KOPT-K1 (cell line): ENCODE data around the gene RAD51B.
"Not testable (repeated sequence)": the region's sequence is repeated elsewhere in the genome, so short reads cannot be mapped to it uniquely, and the experiment has no call there.

Source experiments
- H3K27ac ChIP-seq: fragments of 200-600 bp; sonication (generic); 2 replicates; pipeline ENCODE4 v1.5.1; 2016; ENCODE audit warnings: antibody characterized with exemption, mild to moderate bottlenecking, low read depth, low read length; ENCODE audit not compliant: poor library complexity, severe bottlenecking
- H3K36me3 ChIP-seq: fragments of 200-600 bp; sonication (generic); 2 replicates; pipeline ENCODE4 v1.5.1; 2017; ENCODE audit warnings: antibody characterized with exemption, mild to moderate bottlenecking, low read length, moderate library complexity; ENCODE audit not compliant: insufficient read depth
- H3K9me3 ChIP-seq: fragments of 200-600 bp; sonication (generic); 2 replicates; pipeline ENCODE4 v1.5.1; 2017; ENCODE audit warnings: antibody characterized with exemption, low read length, mild to moderate bottlenecking; ENCODE audit not compliant: insufficient read depth, poor library complexity, severe bottlenecking

RAD51B gene

DNA sequence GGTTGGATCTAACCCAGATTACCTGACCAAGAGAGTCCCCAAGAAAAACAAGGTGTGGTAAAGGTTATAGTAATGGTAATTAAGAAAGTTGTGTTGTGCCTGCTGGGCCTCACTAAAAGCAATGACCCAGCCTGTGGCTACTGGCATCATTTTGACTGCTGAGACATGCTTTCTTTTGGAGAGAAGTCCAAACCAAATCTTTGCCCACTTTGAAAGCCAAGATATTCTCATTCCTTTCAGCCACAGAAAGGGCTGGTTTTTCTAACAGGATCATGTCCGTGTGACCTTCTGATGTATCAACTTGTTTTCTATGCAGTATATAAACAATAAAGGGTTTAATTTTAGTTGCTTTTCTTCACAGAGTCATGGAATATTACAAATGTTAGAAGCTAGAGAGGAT lies 388.6 kb downstream of the RAD51B start:
- Histone ChIP-seq H3K36me3 (no peaks in the 10 kb centered on the region), H3K27ac (no peak overlapping the region), H3K9me3 (no peaks in the 10 kb centered on the region)

DNA sequence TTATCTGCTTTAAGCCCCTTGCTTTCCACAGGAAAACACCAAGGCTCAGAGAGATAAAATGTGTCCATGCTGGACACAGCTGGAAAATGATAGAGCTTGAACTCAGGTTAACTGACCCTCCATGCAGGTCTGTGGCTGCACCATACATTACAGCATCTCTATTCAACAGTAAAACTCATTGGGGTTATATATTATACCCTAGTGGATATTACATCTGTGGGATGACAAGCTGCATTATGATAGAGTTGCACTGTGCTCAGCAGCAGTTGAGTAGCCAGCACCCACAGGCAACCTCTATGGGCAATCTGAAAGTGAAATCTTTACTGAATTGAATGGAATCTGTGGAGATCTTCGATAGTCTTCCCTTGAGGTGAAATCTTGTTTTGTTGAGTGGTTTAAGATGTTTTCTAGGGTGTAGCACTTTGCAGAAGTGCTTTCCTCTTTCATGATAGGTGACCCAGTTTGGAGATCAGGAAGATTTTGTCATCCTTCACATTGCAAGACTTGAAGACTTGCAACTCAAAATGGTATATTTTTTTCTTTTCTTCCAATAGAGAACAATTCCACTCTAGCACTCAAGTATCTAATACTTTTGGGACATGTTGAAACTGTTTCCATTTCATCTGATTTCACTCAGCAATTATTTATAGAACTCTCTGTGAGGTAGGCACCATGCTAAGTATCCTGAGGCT lies 389.2 kb downstream of the RAD51B start:
- Histone ChIP-seq H3K36me3 (no peaks in the 10 kb centered on the region), H3K9me3 (no peaks in the 10 kb centered on the region), H3K27ac (no peak overlapping the region)

DNA sequence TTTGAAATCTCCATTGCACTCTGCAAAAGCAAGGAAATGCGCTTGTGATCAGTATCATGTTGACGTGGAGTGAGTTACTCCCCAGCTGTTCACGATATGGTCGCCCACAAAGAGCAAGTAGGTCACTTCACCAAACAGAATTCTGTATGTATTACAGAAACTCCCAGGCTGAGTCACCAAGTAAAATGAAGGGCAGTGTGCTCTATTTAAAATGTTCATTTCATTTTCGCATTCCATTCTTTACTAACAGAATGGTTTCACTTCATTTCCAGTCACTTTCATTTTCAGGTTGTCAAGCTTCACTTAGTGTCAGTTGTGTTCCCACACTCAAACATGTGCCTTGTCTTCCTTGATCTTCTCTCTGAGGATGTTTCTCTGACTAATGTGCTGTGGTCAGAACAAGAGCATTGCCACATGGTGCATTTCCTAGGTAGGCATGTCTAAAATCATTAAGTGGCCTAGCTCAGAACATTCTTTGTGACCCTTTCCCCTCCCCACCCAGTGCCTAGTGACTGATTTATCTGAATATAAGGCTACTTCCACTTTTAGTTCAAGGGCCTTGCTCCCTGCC lies 391.2 kb downstream of the RAD51B start:
- H3K27ac ChIP-seq: peak overlapping the region; percentile 80
- no peaks in the 10 kb centered on the region for H3K36me3 ChIP-seq
- no peaks in the 10 kb centered on the region for H3K9me3 ChIP-seq

DNA sequence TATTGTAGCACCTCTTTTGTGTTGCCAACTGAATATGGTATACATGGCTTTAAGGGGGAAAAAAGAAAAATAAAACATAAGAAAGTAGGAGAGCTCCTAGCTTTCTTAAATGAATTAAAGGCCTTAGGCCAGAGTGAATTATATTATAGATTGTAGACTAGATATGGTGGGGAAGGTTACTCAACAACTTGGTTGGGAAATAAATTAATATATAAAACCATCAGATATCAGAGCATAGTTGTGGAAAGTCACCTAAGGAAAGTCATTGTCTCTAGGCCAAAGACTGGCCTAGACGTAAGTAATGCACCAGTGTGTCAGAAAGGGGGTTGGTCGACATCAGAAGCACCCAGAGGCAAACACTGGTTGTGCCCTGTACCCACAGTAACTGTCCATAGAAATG lies 391.8 kb downstream of the RAD51B start:
- peak overlapping the region; percentile 80 for H3K27ac ChIP-seq
- H3K9me3 ChIP-seq: no peaks in the 10 kb centered on the region
- H3K36me3 ChIP-seq: no peaks in the 10 kb centered on the region

DNA sequence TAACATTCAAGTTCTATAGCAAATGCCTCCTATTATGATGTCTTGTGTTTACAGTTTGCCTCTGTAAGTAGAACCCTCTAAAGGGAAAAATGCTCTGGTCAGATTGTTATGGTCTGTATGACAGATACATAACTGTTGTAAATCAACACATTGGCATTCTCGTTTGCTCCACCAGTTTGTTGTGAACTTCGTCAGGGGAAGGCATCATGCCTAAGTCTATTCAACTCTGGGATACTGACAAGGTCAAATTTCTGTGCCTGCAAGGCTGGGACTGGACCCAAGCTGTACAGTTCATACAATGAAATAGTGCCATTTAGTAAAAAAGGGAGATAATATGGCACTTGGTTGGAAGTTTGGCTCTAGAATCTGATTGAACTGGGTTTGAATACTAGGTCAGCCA lies 392.3 kb downstream of the RAD51B start:
- Histone ChIP-seq H3K9me3 (no peaks in the 10 kb centered on the region), H3K36me3 (no peaks in the 10 kb centered on the region), H3K27ac (peak overlapping the region; percentile 80)

DNA sequence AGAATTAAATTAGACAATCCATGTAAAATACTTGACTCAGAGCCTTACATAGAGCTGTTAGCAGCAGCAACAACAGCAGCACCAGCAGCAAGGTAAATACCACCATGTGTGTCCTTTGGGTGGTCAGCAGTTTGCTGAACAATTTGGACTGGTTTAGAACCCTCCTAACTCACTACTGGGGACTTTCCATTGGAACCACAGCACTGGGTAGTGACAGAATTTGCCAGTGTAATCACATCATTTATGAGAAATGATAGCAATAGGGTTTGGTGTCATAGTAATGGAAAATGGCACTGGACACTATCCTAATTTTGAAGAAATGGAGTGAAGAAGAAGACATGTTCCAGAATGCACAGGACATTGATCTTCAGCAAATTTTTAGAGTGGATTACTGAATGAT lies 392.8 kb downstream of the RAD51B start:
- H3K9me3 ChIP-seq: no peaks in the 10 kb centered on the region
- no peaks in the 10 kb centered on the region for H3K36me3 ChIP-seq
- H3K27ac ChIP-seq: no peak overlapping the region

DNA sequence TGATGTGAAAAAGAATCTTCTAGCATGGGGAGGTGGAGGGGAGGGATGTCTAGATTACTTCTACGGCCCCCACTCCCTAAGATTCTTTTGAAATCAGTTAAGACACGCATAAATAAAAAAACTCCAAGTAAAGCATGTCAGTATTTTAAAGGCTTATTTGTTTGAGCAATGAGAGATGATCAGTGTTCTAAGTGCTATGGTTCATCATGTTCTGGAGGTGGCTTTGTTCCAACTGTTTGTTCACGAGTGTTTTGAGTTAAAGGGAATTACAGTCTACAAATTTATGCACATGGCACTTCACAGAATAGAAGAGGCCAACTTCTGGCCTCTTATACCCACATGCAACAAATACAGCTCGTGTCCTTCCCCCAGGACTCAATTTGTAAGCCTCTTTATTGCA lies 394.9 kb downstream of the RAD51B start:
- Histone ChIP-seq H3K27ac (no peak overlapping the region), H3K9me3 (no peaks in the 10 kb centered on the region), H3K36me3 (no peaks in the 10 kb centered on the region)

DNA sequence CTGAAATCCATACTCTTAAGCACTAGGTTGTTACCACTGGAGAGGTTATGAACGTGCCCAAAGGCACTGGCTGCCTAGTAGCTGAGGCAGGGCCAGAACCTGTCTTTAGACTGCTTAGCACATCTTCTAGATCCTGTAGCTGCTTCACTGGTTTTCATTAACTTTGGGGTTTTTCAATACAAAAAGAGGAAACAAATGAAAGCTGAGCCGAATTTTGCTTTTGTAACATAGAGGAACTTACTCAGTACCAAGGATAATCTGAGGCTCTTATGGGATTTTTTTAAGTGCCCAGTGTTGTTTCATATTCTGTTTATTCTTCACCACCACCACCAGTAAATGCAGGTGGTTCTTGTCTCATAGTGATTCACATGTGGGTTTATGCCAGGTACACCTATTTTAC lies 396.1 kb downstream of the RAD51B start:
- Histone ChIP-seq H3K9me3 (no peaks in the 10 kb centered on the region), H3K36me3 (no peaks in the 10 kb centered on the region), H3K27ac (no peak overlapping the region)

DNA sequence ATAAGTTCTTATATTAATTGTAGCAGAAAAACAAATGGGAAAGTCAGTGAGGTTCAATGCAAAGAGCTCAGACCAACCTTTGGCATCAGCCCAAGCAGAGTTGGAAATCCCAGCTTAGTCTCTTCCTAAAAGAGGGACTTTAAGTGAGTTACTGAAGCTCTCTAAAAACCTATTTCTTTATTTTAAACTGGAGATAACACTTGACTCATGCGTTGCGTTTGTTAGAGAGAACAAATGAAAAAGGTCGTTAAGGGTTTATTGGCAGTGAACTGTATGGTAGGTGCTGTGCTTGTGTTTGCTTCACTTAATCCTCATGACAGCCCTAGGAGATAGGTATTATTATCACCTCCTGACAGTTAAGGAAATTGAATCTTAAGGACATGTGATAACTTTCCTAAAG lies 396.5 kb downstream of the RAD51B start:
- Histone ChIP-seq H3K36me3 (no peaks in the 10 kb centered on the region), H3K27ac (no peak overlapping the region), H3K9me3 (no peaks in the 10 kb centered on the region)

DNA sequence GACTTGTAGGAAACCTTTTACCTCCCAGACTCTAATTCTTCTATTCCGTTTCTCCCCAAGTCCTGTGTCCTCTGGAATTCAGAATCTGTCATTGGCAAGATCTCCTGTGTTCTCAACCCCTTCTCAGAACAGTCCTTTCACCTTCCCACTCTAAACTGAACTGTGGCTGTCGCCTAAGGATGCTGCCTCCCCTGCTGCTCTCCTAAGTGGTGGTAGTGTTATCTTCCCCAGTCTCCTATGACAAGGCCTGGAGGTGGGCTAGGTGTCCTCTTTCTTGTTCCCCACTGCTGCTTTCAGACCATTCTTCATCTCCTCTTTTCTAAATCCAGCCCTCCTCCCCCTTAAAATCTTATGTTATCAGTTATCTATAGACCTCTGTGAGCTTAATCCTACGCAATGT lies 397.4 kb downstream of the RAD51B start:
- H3K27ac ChIP-seq: no peak overlapping the region
- no peaks in the 10 kb centered on the region for H3K36me3 ChIP-seq

DNA sequence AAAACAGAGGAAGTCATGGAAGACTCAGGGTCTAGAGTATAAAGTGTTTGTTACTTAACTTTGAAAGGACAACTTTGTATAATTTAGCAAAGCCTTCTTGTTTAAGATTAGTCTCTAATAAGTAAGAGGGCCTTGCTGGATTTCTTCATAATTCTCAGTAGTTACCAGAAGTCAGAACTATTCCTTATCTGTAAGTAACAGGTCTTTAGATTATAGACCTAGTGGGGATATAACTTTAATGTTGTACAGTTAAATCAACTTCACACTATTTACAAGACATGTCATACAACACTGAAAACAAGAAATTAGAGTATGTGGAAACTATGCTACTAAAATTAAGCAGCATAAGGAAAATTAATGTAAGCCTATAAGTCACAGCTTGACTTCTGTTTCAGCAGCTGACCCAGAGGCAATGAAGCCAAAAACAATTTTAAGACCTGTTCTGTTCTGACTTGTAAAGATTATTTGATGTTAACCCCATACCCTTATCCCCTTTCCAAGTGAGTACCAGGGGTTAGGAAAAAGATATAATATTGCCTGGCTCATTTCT lies 398.3 kb downstream of the RAD51B start:
- Histone ChIP-seq H3K27ac (no peak overlapping the region), H3K36me3 (no peaks in the 10 kb centered on the region), H3K9me3 (no peaks in the 10 kb centered on the region)

More for the DNA sequence above, 397.4 kb downstream of the RAD51B start:
- H3K9me3 ChIP-seq: no peaks in the 10 kb centered on the region

DNA sequence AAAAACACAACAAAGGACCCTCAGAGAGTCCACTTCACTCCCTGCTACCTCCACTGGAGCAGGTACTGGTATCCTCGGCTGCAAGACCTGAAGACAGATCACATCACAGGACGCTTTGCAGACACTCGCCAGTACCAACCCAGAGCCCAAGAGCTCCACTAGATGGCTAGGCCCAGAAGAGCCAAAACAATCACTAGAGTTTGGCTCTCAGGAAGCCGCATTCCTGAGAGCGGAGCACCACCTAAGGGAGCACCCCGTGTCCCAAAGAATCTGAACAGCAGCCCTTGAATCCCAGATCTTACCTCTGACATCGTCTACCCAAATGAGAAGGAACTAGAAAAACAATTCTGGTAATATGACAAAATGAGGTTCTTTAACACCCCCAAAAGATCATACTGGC lies 399.8 kb downstream of the RAD51B start:
- no peaks in the 10 kb centered on the region for H3K9me3 ChIP-seq

DNA sequence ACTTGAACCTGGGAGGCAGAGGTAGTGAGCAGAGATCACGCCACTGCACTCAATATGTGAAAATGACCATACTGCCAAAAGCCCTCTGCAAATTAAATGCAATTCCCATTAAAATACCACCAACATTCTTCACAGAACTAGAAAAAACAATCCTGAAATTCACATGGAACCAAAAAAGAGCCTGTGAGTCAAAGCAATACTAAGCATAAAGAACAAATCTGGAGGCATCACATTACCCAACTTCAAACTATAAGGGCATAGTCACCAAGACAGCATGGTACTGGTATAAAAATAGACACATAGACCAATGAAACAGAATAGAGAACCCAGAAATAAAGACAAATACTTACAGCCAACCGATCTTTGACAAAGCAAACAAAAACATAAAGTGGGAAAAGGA lies 401.5 kb downstream of the RAD51B start:
- H3K27ac ChIP-seq, H3K36me3 ChIP-seq, H3K9me3 ChIP-seq: not testable (repeated sequence)

More for the DNA sequence above, 399.8 kb downstream of the RAD51B start:
- H3K27ac ChIP-seq: no peak overlapping the region
- no peaks in the 10 kb centered on the region for H3K36me3 ChIP-seq

DNA sequence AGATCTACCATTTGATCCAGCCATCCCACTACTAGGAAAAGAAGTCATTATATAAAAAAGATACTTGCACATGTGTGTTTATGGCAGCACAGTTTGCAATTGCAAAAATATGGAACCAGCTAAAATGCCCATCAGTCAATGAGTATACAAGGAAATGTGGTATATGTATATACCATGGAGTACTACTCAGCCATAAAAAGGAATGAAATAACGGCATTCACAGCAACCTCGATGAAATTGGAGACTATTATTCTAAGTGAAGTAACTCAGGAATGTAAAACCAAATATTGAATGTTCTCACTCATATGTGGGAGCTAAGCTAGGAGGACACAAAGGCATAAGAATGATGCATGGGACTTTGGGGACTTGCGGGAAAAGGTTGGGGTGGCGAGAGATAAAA lies 402.6 kb downstream of the RAD51B start:
- Histone ChIP-seq H3K36me3 (no peaks in the 10 kb centered on the region), H3K9me3 (no peaks in the 10 kb centered on the region), H3K27ac (no peak overlapping the region)

DNA sequence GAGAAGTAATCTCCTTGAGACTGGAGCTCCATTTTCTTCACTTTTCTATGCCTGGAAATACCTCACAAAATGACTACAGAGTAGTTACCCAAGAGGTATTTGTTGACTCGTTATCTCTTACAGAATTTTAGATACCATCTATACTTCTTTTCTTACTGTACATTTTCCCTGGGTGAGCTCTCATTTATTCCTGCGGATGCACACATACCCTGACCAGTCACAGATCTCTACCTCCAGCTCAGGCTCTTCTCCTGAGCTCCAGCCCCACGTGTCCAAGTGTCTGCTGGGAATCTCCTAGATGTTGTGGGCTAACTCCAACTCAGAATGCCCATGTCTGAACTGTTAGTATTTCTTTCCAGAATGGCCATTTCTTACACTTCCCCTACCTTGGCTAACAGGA lies 403.1 kb downstream of the RAD51B start:
- no peak overlapping the region for H3K27ac ChIP-seq

DNA sequence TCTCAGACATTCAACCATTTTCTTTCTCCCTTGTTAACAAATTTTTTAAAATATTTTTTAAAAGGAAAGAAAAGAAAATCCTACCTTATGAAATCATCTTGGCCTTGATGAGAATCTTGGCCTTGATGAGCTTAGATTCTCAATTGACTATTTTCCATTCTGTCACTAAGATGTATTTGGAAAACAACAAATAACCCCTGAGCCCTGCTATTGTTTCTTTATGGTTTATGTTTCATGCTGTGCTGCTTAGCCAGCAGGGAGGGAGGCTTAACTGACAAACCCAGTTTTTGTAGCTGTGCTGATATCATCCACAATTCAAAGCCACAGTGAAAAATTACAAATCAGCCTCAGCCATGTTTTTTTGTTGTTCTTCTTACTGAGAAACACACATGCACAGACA lies 404.1 kb downstream of the RAD51B start:
- H3K9me3 ChIP-seq: no peaks in the 10 kb centered on the region
- H3K36me3 ChIP-seq: no peaks in the 10 kb centered on the region
- H3K27ac ChIP-seq: no peak overlapping the region

More for the DNA sequence above, 403.1 kb downstream of the RAD51B start:
- no peaks in the 10 kb centered on the region for H3K9me3 ChIP-seq
- no peaks in the 10 kb centered on the region for H3K36me3 ChIP-seq
